ENCODE results near the gene FUT6. TPM values are rescaled to one million over a fixed set of nuclear protein-coding genes. Genes with fewer than 3 reads are reported as not detected.
"Not testable (repeated sequence)": the region's sequence is repeated elsewhere in the genome, so short reads cannot be mapped to it uniquely, and the experiment has no call there.

Gene FUT6
- total RNA-seq, 1 donor from 2014 or later = not detected

DNA sequence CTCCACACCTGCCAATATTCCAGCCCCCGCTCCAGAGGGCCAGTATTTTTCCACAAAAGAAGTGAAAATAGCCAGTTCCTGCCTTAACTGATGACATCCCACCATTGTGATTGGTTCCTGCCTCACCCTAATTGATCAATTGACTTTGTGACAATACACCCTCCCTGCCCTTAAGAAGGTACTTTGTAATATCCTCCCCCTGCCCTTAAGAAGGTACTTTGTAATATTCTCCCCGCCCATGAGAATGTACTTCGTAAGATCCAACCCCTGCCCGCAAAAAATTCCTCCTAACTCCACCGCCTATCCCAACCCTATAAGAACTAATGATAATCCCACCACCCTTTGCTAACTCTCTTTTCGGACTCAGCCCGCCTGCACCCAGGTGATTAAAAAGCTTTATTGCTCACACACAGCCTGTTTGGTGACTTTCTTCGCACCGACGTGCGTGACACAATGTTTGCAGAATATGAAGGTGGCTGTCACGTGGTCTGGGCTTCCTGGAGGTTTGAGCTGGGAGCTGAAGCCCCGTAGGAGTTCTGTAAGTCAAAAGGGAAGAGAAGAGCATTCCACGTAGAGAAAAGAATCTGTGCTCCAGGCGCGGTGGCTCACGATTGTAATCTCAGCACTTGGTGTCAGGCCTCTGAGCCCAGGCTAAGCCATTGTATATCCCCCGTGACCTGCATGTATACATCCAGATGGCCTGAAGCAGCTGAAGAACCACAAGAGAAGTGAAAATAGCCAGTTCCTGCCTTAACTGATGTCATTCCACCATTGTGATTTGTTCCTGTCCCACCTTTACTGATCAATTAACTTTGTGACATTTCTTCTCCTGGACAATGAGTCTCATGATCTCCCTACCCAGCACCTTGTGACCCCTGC, 17.9 kb upstream of the FUT6 start:
- intact Hi-C loops (cut with micrococcal nuclease) = no loop called here

DNA sequence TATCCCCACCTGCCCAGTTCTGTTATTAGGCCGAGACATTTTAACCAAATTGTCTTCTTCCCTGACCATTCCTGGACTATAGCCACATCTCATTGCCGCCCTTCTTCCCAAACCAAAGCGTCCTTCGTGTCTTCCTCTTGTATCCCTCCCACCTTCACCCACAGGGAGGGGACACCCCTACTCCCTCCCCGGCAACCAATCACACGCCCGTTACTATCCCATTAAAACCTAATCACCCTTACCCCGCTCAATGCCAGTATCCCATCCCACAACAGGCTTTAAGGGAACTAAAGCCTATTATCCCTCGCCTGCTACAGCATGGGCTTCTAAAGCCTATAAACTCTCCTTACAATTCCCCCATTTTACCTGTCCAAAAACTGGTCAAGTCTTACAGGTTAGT, 15.6 kb upstream of the FUT6 start:
- intact Hi-C loops (cut with micrococcal nuclease) = not testable (repeated sequence)

DNA sequence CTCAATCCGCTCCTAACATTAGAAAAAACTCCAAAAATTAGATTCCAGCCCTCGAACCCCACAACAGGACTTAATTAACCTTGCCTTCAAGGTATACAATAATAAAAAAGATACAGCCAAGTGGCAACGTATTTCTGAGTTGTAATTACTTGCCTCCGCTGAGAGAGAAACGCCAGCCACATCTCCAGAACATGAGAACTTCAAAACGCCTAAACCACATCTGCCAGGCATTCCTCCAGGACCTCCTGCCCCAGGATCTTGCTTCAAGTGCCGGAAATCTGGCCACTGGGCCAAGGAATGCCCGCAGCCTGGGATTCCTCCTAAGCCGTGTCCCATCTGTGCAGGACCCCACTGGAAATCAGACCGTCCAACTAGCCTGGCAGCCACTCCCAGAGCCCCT, 14.6 kb upstream of the FUT6 start:
- intact Hi-C loops (cut with micrococcal nuclease) = not testable (repeated sequence)

DNA sequence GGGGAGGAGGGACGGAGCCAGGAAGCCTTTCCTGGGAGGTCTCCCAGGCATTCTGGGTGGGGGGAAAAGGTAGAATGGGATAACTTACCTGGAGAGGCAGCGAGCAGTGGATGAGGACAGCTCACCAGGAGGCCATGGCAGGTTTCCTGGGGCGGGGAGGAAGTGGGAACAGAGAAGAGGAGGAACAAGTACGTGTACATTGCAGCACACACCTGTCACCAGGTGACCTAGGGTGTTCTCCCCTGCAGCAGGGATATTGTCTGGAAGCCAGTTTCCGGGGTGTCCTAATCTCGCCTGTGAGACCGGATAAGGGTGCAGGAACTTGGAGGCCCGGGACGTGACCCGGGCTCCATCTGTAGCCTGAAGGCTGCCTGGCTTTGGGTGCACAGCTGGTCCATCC, 11.8 kb upstream of the FUT6 start, which contains the start of gene FUT3:
FUT3 (minus strand) TSS at position 148 of the 400 bp plus-strand sequence.
- intact Hi-C loops (cut with micrococcal nuclease) = no loop called here

DNA sequence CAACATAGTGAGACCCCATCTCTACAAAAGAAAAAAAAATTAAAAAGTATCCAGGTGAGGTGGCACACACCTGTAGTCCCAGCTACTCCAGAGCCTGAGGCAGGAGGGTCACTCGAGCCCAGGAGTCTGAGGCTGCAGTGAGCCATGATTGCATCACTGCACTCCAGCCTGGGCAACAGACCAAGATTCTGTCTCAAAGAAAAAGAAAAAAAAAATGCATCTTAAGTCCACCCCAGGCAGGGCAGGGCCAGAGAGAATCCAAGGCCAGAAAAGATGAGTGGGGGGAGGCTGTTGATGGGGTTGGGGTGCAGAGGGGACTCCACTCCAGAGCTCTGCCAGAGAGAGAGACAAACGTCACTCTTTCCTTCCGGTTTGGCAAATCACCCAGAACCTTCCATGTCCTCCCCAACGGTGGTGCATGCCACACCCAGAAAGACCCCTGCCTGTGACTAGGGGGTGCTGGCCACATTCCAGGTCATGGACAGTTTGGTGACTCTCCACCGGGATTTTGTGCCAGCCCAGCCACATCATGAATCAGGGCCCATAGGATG, 11.3 kb upstream of the FUT6 start:
- intact Hi-C loops (cut with micrococcal nuclease) = no loop called here

DNA sequence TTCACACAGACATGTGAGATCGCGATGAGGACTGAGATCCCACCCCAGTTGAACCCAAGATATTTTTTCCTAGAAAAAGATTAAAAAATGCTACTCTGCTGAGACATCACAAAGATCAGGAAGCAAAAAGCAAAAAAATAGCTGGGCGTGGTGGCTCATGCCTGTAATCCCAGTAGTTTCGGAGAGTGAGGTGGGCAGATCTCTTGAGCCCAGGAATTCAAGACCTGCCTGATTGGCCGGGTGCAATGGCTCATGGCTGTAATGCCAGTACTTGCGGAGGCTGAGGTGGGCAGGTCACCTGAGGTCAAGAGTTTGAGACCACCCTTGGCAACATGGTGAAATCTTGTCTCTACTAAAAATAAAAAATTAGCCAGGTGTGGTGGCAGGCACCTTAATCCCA, 10.7 kb upstream of the FUT6 start:
- intact Hi-C loops (cut with micrococcal nuclease) = no loop called here

DNA sequence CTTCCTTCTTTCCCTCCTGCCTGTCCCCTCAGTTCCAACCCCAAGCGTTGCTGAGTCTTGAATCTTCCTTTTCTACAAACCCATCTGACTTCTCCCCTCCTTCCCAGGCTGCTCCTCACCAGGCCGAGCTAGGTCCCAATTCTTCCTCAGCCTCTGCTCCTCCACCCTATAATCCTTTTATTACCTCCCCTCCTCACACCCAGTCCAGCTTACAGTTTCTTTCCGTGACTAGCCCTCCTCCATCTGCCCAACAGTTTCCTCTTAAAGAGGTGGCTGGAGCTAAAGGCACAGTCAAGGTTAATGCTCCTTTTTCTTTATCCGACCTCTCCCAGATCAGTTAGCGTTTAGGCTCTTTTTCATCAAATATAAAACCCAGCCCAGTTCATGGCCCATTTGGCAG, 9.1 kb upstream of the FUT6 start:
- intact Hi-C loops (cut with micrococcal nuclease) = not testable (repeated sequence)

DNA sequence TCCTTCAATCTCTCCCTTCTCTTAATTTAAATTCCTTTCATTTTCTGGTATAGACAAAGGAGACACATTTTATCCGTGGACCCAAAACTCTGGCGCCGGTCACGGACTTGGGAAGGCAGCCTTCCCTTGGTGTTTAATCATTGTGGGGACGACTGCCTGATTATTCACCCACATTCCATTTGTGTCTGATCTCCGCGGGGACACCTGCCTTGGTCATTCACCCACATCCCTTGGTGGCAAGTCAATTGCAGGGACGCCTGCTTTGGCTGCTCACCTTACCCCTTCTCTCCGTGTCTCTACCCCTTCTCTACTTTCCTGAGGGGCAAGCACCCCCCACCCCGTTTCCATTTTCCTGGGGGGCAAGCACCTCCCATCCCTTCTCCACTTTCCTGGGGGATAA, 8.3 kb upstream of the FUT6 start:
- intact Hi-C loops (cut with micrococcal nuclease) = not testable (repeated sequence)

DNA sequence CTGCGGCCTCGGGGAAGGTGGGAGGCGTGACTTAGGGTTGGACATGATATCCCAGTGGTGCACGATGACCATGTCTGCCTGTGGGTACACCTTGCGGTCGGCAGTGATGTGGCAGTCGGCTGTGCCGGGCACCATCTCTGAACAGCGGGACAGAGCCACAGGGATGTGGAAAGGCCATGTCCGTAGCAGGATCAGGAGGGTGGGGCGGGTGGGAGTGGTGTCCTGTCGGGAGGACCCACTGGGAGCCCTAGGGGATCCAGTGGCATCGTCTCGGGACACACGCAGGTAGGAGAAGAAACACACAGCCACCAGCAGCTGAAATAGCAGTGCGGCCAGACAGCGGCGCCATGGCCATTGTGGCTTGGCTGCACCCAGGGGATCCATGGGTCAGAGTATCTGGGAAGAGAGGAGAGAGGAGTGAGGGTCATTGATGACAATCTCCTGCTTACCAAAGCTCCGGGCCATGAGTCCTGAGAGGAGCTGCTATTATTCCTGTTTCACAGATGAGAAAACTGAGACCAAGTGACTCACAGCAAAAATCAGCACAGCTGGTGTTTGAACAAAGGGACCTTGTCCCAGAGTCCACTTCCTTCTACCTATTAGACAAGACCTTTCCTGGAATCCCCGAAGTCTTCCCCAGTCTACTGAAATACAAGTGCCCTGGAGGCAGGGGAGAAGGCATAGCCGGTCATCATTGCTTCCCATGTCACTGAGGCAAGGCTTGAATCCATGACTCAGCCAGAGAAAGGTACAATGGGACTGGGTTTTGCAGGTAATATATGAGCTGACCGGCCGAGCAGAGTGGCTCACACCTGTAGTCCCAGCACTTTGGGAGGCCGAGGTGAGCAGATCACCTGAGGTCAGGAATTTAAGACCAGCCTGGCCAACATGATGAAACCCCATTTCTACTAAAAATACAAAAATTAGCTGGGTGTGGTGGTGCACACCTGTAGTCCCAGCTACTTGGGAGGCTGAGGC, 5.2 kb upstream of the FUT6 start:
- intact Hi-C loops (cut with micrococcal nuclease) = no loop called here

DNA sequence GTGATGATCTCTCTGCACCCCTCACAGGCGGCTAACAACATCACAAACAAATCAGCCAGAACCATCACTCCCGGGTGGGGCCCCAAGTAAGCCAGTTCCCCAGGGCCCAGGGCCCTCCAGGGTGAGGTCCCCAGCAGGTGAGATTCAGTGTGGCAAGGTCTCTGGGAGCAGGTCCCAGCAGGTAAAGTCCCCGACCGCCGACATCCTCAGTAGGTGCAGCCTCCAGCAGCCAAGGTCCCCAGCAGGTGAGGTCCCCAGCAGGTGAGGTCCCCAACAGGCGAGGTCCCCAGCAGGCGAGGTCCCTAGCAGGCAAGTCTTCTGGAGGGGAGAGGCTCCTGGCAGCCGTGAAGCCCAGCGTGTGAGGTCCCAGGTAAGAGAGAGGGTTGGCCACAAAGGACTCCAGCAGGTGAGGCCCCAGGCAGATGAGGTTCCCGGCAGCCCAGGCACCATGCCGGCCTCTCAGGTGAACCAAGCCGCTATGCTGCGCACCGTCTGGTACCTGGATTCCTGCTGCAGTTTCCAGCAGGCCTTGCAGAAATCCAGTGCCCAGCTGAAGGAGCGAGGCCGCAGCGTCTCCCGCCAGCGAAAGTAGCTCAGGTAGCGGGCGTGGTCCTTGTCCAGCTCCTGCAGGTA, 3.9 kb upstream of the FUT6 start:
- intact Hi-C loops (cut with micrococcal nuclease) = no loop called here

DNA sequence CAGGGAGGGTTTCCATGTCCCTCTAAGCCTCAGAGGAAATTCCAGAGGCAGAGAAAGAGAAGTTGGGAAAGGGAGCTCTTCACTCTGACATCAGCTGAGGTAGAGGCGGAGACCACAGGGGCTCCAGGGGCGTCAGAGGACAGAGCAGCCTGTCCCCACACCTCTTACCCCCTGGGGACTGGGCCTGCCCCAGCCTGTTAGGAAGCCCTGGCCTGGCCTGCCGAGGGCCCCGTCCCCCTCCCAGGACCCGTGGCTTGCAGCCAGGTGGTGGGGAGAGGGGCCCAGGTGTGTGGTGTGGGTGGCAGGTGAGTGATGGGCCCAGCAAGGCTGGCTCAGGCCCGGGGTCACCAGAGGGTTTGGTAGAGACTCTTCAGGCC, 2.2 kb upstream of the FUT6 start:
- intact Hi-C loops (cut with micrococcal nuclease) = not testable (repeated sequence)

DNA sequence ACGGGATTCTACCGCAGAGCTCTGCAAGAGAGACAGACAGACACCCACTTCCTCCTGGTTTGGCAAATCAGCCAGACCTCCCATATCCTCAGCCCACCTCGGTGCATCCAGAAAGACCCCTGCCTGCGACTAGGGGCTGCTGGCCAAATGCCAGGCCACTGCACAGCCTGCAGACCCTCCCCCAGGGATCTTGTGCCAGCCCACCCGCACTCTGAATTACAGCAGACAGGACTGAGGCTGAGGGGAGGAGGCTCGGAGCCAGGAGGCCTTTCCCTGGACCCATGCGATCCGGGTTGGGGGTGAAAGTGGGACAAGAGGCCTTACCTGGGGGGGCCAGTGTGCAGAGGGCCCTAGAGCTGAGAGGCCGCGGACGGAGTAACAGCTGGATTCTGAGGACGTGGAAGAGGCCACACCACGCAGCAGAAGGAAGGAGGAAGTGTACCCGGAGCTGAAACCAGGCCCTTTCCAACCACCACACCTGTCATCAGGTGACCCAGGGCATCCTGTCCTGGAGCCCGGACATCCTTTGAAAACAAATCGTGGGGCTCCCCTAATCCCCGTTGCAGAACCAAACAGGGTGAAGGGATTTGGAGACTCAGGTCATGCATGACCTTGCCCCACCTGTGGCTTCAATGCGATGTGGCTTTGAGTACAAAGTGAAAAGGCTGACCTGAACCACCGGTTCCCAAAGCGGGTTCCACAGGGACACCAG, 993 bp downstream of the FUT6 start:
- intact Hi-C loops (cut with micrococcal nuclease) = no loop called here

DNA sequence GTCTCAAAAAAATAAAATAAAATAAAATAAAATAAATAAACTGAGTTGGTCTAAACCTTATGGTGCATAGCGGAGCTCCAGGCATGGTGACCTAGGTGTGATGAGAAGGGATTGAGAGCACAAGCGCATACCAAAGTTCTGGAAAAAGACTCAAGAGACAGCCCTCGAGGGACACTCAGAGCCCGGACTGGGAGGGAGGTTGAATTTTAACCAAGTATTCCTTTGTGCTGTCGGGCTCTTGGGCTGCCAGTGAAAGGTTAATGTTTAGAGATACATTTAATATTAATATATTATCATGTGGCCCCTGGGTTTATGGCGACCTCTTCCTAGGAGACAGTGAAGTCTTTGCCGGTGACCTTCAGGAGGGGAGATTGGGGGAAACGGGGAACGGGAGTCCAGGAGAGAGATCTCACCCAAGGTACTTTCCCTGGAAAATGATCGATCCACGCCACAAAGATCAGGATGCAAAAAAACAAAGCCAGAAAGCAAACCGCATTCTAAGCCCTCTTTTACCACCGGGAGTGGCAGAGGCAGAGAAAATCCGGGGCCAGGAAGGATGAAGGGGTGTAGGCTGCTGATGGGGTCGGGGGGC, 1.6 kb downstream of the FUT6 start:
- intact Hi-C loops (cut with micrococcal nuclease) = no loop called here

DNA sequence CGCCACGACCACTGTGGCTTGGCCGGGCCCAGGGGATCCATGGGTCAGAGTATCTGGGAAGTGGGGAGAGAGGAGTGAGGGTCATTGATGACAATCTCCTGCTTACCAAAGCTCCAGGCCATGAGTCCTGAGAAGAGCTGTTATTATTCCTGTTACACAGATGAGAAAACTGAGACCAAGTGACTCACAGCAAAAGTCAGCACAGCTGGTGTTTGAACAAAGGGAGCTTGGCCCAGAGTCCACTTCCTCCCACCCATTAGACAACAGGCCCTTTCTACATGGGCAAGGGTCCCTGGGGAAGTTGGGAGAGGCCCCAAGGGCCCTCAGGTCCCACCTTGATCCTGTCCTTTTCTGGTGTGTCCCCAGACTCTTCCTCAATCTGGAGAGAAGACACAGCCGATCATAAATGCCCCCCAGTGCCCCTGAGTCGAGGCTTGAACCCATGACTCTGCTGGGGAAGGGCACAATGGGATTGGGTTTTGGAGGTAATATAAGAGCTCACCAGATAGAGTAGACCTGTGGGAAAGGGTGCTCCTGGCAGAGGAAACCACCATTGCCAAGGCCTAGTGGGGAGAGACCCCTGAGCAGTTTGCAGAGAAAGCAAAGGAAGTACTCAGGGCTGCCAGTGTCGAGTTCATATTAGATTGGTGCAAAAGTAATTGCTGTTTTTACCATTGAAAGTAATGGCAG, 6.8 kb downstream of the FUT6 start:
- intact Hi-C loops (cut with micrococcal nuclease) = no loop called here

DNA sequence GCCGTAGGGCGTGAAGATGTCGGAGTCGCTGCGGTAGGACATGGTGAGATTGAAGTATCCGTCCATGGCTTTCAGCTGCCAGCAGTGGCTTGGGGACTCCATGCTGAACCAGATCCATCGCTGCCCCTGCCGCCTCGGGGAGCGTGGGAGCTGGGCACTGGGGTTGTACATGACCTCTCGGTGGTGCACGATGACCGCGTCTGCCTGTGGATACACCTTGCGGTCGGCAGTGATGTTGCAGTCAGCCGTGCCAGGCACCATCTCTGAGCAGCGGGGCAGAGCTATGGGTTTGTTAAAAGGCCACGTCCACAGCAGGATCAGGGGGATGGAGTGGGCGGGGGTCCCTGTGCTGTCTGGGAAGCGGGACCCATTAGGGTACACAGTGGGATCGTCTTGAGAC, 7.4 kb downstream of the FUT6 start:
- intact Hi-C loops (cut with micrococcal nuclease) = no loop called here

DNA sequence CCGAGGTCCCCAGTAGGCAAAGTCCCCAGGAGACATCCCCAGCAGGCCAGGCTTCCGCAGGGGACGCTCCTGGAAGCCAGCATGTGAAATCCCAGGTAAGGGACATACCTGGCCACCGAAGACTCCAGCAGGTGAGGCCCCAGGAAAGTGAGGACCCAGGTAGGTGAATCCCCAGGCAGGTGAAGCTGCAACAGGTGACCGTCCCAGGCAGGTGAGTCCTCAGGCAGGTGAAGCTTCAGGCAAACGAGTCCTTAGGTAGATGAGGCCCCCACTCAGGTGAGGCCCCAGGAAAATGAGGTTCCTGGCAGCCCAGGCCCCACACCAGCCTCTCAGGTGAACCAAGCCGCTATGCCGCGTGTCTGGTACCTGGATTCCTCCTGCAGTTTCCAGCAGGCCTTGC, 8.3 kb downstream of the FUT6 start:
- intact Hi-C loops (cut with micrococcal nuclease) = no loop called here

DNA sequence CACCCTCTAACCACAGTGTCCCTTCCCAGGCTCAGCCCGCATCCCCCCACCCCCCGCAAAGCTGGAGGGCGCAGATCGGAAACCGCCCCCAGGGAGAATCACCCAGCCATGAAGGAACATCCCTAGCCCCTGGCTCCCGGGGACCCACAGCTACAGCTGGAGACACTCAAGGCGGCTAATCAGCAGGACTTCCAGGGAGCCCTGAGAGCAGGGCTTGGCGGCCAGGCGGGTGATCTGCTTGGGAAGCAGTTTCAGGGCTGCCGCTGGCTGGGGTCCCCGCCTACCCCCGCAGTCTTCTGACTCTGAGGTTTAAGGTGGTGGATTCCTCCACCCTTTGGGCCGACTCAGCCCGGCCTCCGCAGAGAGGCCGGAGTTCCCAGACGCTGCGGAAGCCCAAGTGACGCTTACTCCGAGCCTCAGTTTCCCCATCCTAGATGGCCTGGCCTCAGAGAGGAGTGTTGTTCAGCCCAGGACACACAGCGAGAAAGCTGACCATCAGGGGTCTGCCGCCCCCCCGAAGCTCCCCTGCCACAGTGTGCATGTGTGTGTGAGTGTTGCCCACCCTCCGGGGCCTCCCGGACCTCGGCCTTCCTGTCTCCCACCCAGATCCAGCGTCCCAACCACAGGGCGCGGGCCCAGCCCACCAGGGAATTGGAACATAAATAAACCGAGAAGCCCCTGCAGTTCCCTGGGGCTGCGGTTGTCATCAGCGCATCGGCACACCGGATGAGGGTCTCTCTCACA, 9.8 kb downstream of the FUT6 start:
- intact Hi-C loops (cut with micrococcal nuclease) = loop anchor here (2.0 kb wide), 1 partner anchor 149 kb away; the partner anchor contains the start of gene RANBP3

DNA sequence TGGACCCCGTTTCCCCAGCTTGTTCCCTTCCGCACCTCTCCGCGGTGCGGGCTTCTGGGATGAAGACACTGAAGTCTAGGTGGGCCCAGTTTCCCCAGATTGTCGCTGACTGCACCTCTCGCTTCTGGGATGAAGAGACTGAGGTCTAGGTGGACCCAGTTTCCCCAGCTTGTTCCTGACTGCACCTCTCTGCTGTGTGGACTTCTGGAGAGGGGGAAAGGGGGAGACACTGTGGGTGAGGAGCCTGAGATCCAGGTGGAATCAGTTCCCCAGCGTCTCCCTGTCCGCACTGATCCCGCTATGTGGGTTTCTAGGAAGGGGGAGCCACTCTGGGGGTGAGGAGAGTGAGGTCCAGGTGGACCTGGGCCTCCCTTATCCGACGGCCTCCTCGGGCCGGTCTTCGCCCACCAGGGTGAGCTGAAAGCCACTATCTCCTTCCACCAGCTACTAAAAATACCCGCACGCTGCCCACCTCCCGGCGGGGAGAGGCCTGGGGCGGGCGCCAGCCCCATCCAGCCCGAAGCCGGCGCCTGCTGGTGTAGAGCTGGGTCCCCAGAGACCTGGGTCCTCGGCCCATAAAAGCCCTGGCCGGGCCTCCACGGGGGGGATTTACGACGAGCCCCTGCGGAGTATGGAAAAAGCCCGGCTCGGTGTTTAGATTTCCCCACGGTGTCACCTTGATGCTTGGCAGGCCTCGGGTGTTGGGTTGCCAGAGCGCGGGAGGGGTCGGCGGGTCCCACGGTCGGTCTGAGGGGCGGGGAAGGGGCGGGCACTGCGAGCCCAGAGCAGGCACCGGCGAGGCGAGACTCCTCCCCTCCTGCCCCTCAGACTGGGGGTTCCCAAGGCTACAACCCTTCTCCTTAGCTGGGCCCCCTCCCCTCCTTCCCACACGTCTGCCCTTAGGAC, 10.6 kb downstream of the FUT6 start:
- intact Hi-C loops (cut with micrococcal nuclease) = loop anchor here (1.0 to 2.0 kb wide), 5 partner anchors 25 to 150 kb away; partner anchors contain the start of genes CATSPERD, LONP1, RANBP3 and VMAC

All from T-helper 2 cell treated with Interferon-gamma antibody and Interleukin-4, amounts not matched to agents 100 ng/mL and 5 ng/mL, for 36 hours (primary cell).